Chondrocyte (in vitro differentiated cells): ENCODE data around the gene CLDN34. TPM values are rescaled to one million over a fixed set of nuclear protein-coding genes. Genes with fewer than 3 reads are reported as not detected.

Experiments used
- DNase-seq: peaks from one replicate; pipeline ENCODE4 v3.0.0; 2021; ENCODE audit warnings: mixed read lengths, low spot score
- H3K27ac Mint-ChIP-seq: one replicate; pipeline ENCODE4 v1.8.0; 2021; ENCODE audit warnings: mild to moderate bottlenecking, moderate library complexity, mixed read lengths; ENCODE audit not compliant: unreplicated experiment
- H3K27me3 Mint-ChIP-seq: 2 replicates; pipeline ENCODE4 v1.8.0; 2021; ENCODE audit warnings: low read depth, mixed read lengths
- H3K36me3 Mint-ChIP-seq: 2 replicates; pipeline ENCODE4 v1.8.0; 2021; ENCODE audit warnings: low read depth, mixed read lengths
- H3K4me1 Mint-ChIP-seq: 2 replicates; pipeline ENCODE4 v1.8.0; 2021; ENCODE audit warnings: low read depth, mild to moderate bottlenecking, mixed read lengths
- H3K4me3 Mint-ChIP-seq: one replicate; pipeline ENCODE4 v1.8.0; 2021; ENCODE audit warnings: mild to moderate bottlenecking, moderate library complexity, mixed read lengths; ENCODE audit not compliant: unreplicated experiment
- H3K9me3 Mint-ChIP-seq: 2 replicates; pipeline ENCODE4 v1.8.0; 2021; ENCODE audit warnings: low read depth, mixed read lengths
- total RNA-seq: library from RNA; stranded (reverse); gene quantifications from 3 replicates; pipeline ENCODE4 v1.2.1, GENCODE V29; 2021
- TF ChIP-seq, protein P1 (sequence below): fragments of 200-600 bp; sonication (generic); IDR thresholded peaks from 2 replicates; pipeline ENCODE4 v1.5.0; 2021; ENCODE audit warnings: antibody characterized with exemption, mild to moderate bottlenecking, moderate library complexity

Gene CLDN34
- total RNA-seq, 1 donor from 2014 or later, result not detected

DNA sequence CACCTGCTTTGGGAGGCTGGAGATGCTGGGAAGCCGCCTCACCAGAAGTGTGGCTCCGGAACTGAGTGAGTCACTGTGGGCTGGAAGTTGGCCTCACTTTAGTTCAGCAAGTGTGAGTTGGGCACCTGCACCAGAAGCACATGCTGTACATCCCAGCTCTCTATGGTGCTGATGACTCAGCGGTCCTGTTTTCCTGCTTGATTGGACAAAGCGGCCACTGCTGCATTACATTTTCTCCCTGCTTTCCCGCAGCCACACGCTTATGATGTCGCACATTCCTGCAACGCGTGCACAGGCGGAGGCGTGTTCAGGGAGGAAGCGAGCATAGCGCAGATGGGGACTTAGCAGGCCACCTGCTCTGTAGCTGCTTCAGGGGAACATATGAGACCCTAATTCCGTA lies 26.7 kb upstream of the CLDN34 start:
- Mint-ChIP-seq H3K27ac (no peak overlapping the region), H3K36me3 (no peaks in the 10 kb centered on the region), H3K4me3 (no peak overlapping the region), H3K9me3 (peaks cover 2% of the 10 kb centered on the region), H3K4me1 (peaks cover 6% of the 10 kb centered on the region), H3K27me3 (no peaks in the 10 kb centered on the region)
- TF ChIP-seq, protein P1, sequence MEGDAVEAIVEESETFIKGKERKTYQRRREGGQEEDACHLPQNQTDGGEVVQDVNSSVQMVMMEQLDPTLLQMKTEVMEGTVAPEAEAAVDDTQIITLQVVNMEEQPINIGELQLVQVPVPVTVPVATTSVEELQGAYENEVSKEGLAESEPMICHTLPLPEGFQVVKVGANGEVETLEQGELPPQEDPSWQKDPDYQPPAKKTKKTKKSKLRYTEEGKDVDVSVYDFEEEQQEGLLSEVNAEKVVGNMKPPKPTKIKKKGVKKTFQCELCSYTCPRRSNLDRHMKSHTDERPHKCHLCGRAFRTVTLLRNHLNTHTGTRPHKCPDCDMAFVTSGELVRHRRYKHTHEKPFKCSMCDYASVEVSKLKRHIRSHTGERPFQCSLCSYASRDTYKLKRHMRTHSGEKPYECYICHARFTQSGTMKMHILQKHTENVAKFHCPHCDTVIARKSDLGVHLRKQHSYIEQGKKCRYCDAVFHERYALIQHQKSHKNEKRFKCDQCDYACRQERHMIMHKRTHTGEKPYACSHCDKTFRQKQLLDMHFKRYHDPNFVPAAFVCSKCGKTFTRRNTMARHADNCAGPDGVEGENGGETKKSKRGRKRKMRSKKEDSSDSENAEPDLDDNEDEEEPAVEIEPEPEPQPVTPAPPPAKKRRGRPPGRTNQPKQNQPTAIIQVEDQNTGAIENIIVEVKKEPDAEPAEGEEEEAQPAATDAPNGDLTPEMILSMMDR, result no peak
- DNase-seq, result no peak

DNA sequence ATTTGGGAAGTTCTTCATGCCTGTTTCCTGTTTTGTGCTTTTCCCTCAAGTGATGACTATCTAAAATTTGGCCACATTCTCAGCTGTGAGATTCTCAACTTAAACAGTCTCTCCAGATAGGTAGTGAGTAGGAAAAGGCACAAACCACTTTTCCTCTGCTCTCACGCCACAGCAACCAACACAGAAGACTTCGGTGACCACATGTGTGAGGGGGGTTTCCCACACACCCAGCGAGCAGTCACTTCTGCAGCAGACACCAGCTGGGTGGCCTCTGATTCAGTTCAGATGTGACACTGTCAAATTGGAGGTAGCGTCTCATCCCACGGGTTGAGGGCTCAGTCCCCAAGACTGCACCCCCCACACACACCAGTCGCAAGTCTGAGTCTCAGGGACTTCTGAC lies 25.1 kb upstream of the CLDN34 start:
- H3K9me3 Mint-ChIP-seq, result peaks cover 2% of the 10 kb centered on the region
- H3K27me3 Mint-ChIP-seq, result no peaks in the 10 kb centered on the region
- TF ChIP-seq, protein P1, result no peak
- H3K4me1 Mint-ChIP-seq, result peaks cover 6% of the 10 kb centered on the region
- DNase-seq, result no peak
- no peak overlapping the region for H3K4me3 Mint-ChIP-seq
- no peaks in the 10 kb centered on the region for H3K36me3 Mint-ChIP-seq
- H3K27ac Mint-ChIP-seq, result no peak overlapping the region

DNA sequence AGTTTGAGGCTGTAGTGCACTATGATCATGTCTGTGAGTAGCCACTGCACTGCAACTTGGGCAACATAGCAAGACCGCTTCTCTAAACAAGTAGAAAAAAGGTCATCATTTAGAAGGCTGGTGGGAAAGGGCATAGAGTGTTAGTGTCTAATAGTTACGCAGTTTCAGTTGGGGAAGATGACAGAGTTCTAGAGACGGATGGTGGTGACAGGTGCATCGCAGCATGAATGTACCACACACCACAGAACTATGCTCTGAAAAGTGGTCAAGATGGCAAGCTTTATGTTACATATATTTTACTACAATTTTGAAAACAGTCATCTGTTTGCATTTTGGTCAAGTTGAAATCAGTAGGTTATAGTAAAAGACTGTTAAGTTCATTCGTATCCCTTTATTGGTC lies 23.7 kb upstream of the CLDN34 start:
- Mint-ChIP-seq H3K9me3 (peaks cover 7% of the 10 kb centered on the region), H3K27me3 (no peaks in the 10 kb centered on the region), H3K27ac (no peak overlapping the region), H3K36me3 (no peaks in the 10 kb centered on the region), H3K4me1 (peaks cover 6% of the 10 kb centered on the region), H3K4me3 (no peak overlapping the region)
- DNase-seq, result no peak
- TF ChIP-seq, protein P1, result no peak

DNA sequence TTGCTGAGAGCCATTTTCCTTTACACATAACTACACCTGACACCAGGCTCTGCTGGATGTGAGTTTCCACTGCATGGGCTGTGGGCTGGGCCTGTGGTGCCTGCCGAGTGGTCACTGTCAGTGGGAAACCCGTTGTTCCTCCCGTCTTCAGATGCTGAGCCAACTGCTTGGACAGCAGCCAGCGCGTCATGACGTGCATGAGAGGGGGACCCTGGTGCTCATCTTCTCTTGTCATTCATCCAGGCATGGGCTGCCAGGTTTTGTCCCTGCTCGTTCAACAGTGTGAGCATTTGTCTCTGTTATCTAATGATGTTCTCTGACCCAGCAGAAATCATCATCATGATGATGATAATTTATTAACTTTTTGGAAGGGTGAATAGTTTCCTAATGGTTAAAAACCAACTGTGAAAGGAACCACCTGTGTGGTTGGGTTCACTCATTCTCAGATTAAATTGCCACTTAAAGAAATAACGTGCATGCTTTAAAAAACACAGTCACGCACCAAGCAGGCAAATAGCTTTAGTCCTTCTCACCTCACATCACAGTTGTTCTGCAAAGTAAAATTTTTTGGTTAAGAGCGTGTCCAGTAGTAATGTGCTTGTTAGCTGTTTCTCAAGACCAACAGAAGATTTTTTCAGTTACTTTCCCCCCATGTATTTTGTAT lies 19.9 kb upstream of the CLDN34 start:
- TF ChIP-seq, protein P1, result no peak
- DNase-seq, result no peak
- no peak overlapping the region for H3K4me3 Mint-ChIP-seq
- no peaks in the 10 kb centered on the region for H3K27me3 Mint-ChIP-seq
- H3K4me1 Mint-ChIP-seq, result peaks cover 6% of the 10 kb centered on the region
- no peak overlapping the region for H3K27ac Mint-ChIP-seq
- H3K36me3 Mint-ChIP-seq, result peaks cover 2% of the 10 kb centered on the region
- peaks cover 20% of the 10 kb centered on the region for H3K9me3 Mint-ChIP-seq

DNA sequence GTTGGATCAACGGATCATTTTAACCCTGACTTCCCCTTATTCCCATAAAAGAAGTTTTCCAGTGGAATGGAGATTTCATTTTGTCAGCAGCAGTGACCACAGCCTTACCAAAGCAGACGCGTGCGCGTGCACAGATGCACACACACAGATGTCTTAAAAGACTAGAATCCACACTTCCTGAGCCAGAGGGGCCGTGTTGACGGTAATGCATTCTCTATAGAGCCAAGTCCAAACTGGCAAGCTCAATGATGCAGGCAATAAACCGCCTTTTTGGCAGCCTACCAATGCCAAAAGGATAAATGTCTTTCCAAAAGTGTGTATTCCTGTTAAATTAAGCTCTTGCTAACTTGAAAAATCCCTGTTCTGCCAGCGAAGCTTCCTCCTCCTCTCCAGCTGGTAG lies 18.8 kb upstream of the CLDN34 start:
- DNase-seq, result no peak
- H3K9me3 Mint-ChIP-seq, result peaks cover 28% of the 10 kb centered on the region
- H3K4me1 Mint-ChIP-seq, result peaks cover 6% of the 10 kb centered on the region
- H3K4me3 Mint-ChIP-seq, result no peak overlapping the region
- TF ChIP-seq, protein P1, result no peak
- H3K27ac Mint-ChIP-seq, result no peak overlapping the region
- no peaks in the 10 kb centered on the region for H3K27me3 Mint-ChIP-seq
- H3K36me3 Mint-ChIP-seq, result peaks cover 2% of the 10 kb centered on the region
